Glutamatergic neuron (in vitro differentiated cells): ENCODE results near the gene HNRNPF. TPM values are rescaled to one million over a fixed set of nuclear protein-coding genes. Genes with fewer than 3 reads are reported as not detected.
A peak's percentile ranks its signal among the peaks of the same experiment; 100 is the strongest.

ENCODE experiments used
- DNase-seq: peaks from one replicate; pipeline ENCODE4 v3.0.0; 2022
- H3K27ac Mint-ChIP-seq: one replicate; pipeline ENCODE4 v1.8.0; 2020; ENCODE audit warnings: mild to moderate bottlenecking, mixed read lengths, inconsistent platforms; ENCODE audit not compliant: unreplicated experiment
- H3K27me3 Mint-ChIP-seq: one replicate; pipeline ENCODE4 v1.8.0; 2020; ENCODE audit warnings: mild to moderate bottlenecking, moderate library complexity, mixed read lengths, inconsistent platforms; ENCODE audit not compliant: unreplicated experiment
- H3K36me3 Mint-ChIP-seq: one replicate; pipeline ENCODE4 v1.8.0; 2020; ENCODE audit warnings: mild to moderate bottlenecking, mixed read lengths, inconsistent platforms; ENCODE audit not compliant: unreplicated experiment
- H3K4me1 Mint-ChIP-seq: one replicate; pipeline ENCODE4 v1.8.0; 2020; ENCODE audit warnings: mild to moderate bottlenecking, low read depth, mixed read lengths, inconsistent platforms; ENCODE audit not compliant: unreplicated experiment
- H3K4me3 Mint-ChIP-seq: one replicate; pipeline ENCODE4 v1.8.0; 2020; ENCODE audit warnings: mild to moderate bottlenecking, mixed read lengths, inconsistent platforms; ENCODE audit not compliant: unreplicated experiment
- H3K9me3 Mint-ChIP-seq: one replicate; pipeline ENCODE4 v1.8.0; 2020; ENCODE audit warnings: mild to moderate bottlenecking, moderate library complexity, mixed read lengths, inconsistent platforms; ENCODE audit not compliant: unreplicated experiment
- CTCF ChIP-seq: fragments of 200-600 bp; sonication (generic); IDR thresholded peaks from one replicate; pipeline ENCODE4 v1.5.0; 2021; ENCODE audit not compliant: partially characterized antibody, unreplicated experiment
- total RNA-seq: library from RNA; stranded (reverse); fragmentation: NEBNext Ultra II Directional; extraction: Animal tissue kit (Norgen Biotek cat#: 25700); gene quantifications from one replicate; pipeline ENCODE4 v1.2.1, GENCODE V29; 2021; ENCODE audit not compliant: unreplicated experiment

Gene HNRNPF
- total RNA-seq, 1 donor from 2014 or later = 99.7 TPM

- no peak for DNase-seq
- H3K9me3 Mint-ChIP-seq = peaks cover 4% of the 10 kb centered on the region
- no peak overlapping the region for H3K4me3 Mint-ChIP-seq
- no peak for TF ChIP-seq CTCF
- peaks cover 13% of the 10 kb centered on the region for H3K27me3 Mint-ChIP-seq
- peaks cover 13% of the 10 kb centered on the region for H3K4me1 Mint-ChIP-seq
- H3K27ac Mint-ChIP-seq = no peak overlapping the region
- peaks cover 4% of the 10 kb centered on the region for H3K36me3 Mint-ChIP-seq
Measured at GRCh38 chr10:43392748-43393147, 16.2 kb downstream of the HNRNPF start.

GRCh38 chr10:43391496-43391895, 17.5 kb downstream of the HNRNPF start:
- Mint-ChIP-seq H3K27me3 (peaks cover 11% of the 10 kb centered on the region), H3K27ac (no peak overlapping the region), H3K9me3 (peaks cover 4% of the 10 kb centered on the region), H3K4me1 (peaks cover 13% of the 10 kb centered on the region), H3K4me3 (no peak overlapping the region), H3K36me3 (peaks cover 4% of the 10 kb centered on the region)
- no peak for TF ChIP-seq CTCF
- DNase-seq = no peak

- DNase-seq = no peak
- Mint-ChIP-seq H3K36me3 (peaks cover 4% of the 10 kb centered on the region), H3K4me1 (peaks cover 13% of the 10 kb centered on the region), H3K4me3 (no peak overlapping the region), H3K27me3 (peaks cover 6% of the 10 kb centered on the region), H3K27ac (peak overlapping the region; percentile 65), H3K9me3 (peaks cover under 1% of the 10 kb centered on the region)
- TF ChIP-seq CTCF = peak; percentile 21
Measured at GRCh38 chr10:43390759-43391158, 18.2 kb downstream of the HNRNPF start.

GRCh38 chr10:43390333-43390732, 18.7 kb downstream of the HNRNPF start:
- no peak for TF ChIP-seq CTCF
- H3K27ac Mint-ChIP-seq = peak overlapping the region; percentile 65
- H3K36me3 Mint-ChIP-seq = peaks cover 4% of the 10 kb centered on the region
- H3K27me3 Mint-ChIP-seq = peaks cover 3% of the 10 kb centered on the region
- H3K9me3 Mint-ChIP-seq = no peaks in the 10 kb centered on the region
- peaks cover 11% of the 10 kb centered on the region for H3K4me1 Mint-ChIP-seq
- H3K4me3 Mint-ChIP-seq = peak overlapping the region; percentile 27
- no peak for DNase-seq

GRCh38 chr10:43389867-43390266, 19.1 kb downstream of the HNRNPF start:
- no peak for TF ChIP-seq CTCF

More at GRCh38 chr10:43389867-43390266, 19.1 kb downstream of the HNRNPF start:
- H3K4me1 Mint-ChIP-seq = peaks cover 7% of the 10 kb centered on the region
- peaks cover 3% of the 10 kb centered on the region for H3K27me3 Mint-ChIP-seq
- no peak for DNase-seq
- H3K36me3 Mint-ChIP-seq = peaks cover 4% of the 10 kb centered on the region
- no peaks in the 10 kb centered on the region for H3K9me3 Mint-ChIP-seq
- H3K4me3 Mint-ChIP-seq = no peak overlapping the region
- peak overlapping the region; percentile 65 for H3K27ac Mint-ChIP-seq
